Cortex of kidney (tissue), 1 donor: ENCODE results near the gene MSLN.
"Not testable (repeated sequence)": the region's sequence is repeated elsewhere in the genome, so short reads cannot be mapped to it uniquely, and the experiment has no call there.

Source experiments
- DNase-seq: peaks from one replicate; lab custom pipeline; 2025; lab: John Stamatoyannopoulos, UW

Gene MSLN

GRCh38 chr16:760065-760464, 469 bp upstream of the MSLN start:
- no peak for DNase-seq

- DNase-seq: no peak
Observed at GRCh38 chr16:761625-762513, 1.3 kb downstream of the MSLN start.

- DNase-seq: no peak
Observed at GRCh38 chr16:762595-763268, 2.2 kb downstream of the MSLN start.

GRCh38 chr16:763369-764183, 3.0 kb downstream of the MSLN start:
- no peak for DNase-seq

GRCh38 chr16:764184-764750, 3.7 kb downstream of the MSLN start:
- no peak for DNase-seq

- DNase-seq: no peak
Observed at GRCh38 chr16:764848-765487, 4.4 kb downstream of the MSLN start.

- DNase-seq: no peak
Observed at GRCh38 chr16:765488-765865, 4.9 kb downstream of the MSLN start.

GRCh38 chr16:766008-766819, 5.7 kb downstream of the MSLN start:
- DNase-seq: no peak

- DNase-seq: no peak
Observed at GRCh38 chr16:766820-767640, 6.5 kb downstream of the MSLN start.

GRCh38 chr16:767743-768235, 7.3 kb downstream of the MSLN start:
- no peak for DNase-seq

GRCh38 chr16:768428-768827, 7.9 kb downstream of the MSLN start:
- DNase-seq: no peak

GRCh38 chr16:769184-769784, 8.8 kb downstream of the MSLN start:
- DNase-seq: no peak

- no peak for DNase-seq
Observed at GRCh38 chr16:769934-770333, 9.4 kb downstream of the MSLN start.

- DNase-seq: no peak
Observed at GRCh38 chr16:770411-770810, 9.9 kb downstream of the MSLN start.

GRCh38 chr16:772959-773358, 12.4 kb downstream of the MSLN start:
- no peak for DNase-seq

GRCh38 chr16:774086-775001, 13.8 kb downstream of the MSLN start:
- no peak for DNase-seq

GRCh38 chr16:775236-775796, 14.8 kb downstream of the MSLN start:
- no peak for DNase-seq

GRCh38 chr16:776298-776697, 15.8 kb downstream of the MSLN start:
- not testable (repeated sequence) for DNase-seq
